ENCODE results near the gene CHID1. TPM values are rescaled to one million over a fixed set of nuclear protein-coding genes. Genes with fewer than 3 reads are reported as not detected.

CHID1 gene
- total RNA-seq, 4 donors from 2014 or later, result 47.9 to 83.4 (median 65.8) TPM

- H3K36me3 ChIP-seq, result peaks cover 0 to 74% (median 5%) of the 10 kb centered on the region in 3 donors
These were observed 15.9 kb downstream of the CHID1 start for GRCh38 chr11:894575-895201.

GRCh38 chr11:893008-893654 is 17.5 kb downstream of the CHID1 start:
- H3K27me3 ChIP-seq, result no peaks in the 10 kb centered on the region
- no peak overlapping the region for H3K4me3 ChIP-seq
- TF ChIP-seq CTCF (IDR thresholded peaks at IDR 0.05) (no peak), POLR2A (IDR thresholded peaks at IDR 0.05) (no peak)
- H3K4me1 ChIP-seq, result peaks cover 0 to 3% (median 0%) of the 10 kb centered on the region in 4 donors
- H3K36me3 ChIP-seq, result peaks cover 0 to 74% (median 0%) of the 10 kb centered on the region in 3 donors
- no peaks in the 10 kb centered on the region for H3K9me3 ChIP-seq
- no peak overlapping the region for H3K27ac ChIP-seq
- no peak for DNase-seq (ENCODE audit: low spot score in 2 of 2)
- WGBS, 2 donors, result 77 to 87% methylated on average over 12 of the region's 13 CpGs

More at GRCh38 chr11:894575-895201, 15.9 kb downstream of the CHID1 start:
- WGBS, 2 donors, result 82 to 87% methylated on average over 6 to 10 of the region's 12 CpGs
- TF ChIP-seq CTCF (IDR thresholded peaks at IDR 0.05), result no peak
- no peak for TF ChIP-seq EP300 (IDR thresholded peaks at IDR 0.05)
- TF ChIP-seq POLR2A (IDR thresholded peaks at IDR 0.05), result no peak
- Histone ChIP-seq H3K27ac (no peak overlapping the region), H3K27me3 (no peaks in the 10 kb centered on the region), H3K4me1 (peaks cover 0 to 3% (median 0%) of the 10 kb centered on the region in 4 donors), H3K9me3 (no peaks in the 10 kb centered on the region), H3K4me3 (no peak overlapping the region)
- DNase-seq (ENCODE audit: low spot score in 2 of 2), result no peak

- H3K4me3 ChIP-seq, result no peak overlapping the region
- no peaks in the 10 kb centered on the region for H3K27me3 ChIP-seq
- no peak overlapping the region for H3K27ac ChIP-seq
- 60 to 66% methylated on average over 15 to 16 of the region's 27 CpGs for WGBS, 2 donors
- peaks cover 0 to 89% (median 0%) of the 10 kb centered on the region in 3 donors for H3K36me3 ChIP-seq
- no peaks in the 10 kb centered on the region for H3K9me3 ChIP-seq
- no peak for DNase-seq (ENCODE audit: low spot score in 2 of 2)
- H3K4me1 ChIP-seq, result no peaks in the 10 kb centered on the region
- TF ChIP-seq CTCF (IDR thresholded peaks at IDR 0.05) (no peak), POLR2A (IDR thresholded peaks at IDR 0.05) (no peak)
These were observed 19.6 kb downstream of the CHID1 start for GRCh38 chr11:890794-891540.

- peaks cover 0 to 87% (median 0%) of the 10 kb centered on the region in 3 donors for H3K36me3 ChIP-seq
- no peaks in the 10 kb centered on the region for H3K4me1 ChIP-seq
- TF ChIP-seq CTCF (IDR thresholded peaks at IDR 0.05) (no peak), POLR2A (IDR thresholded peaks at IDR 0.05) (no peak), EP300 (IDR thresholded peaks at IDR 0.05) (no peak)
- DNase-seq (ENCODE audit: low spot score in 2 of 2), result no peak
- H3K9me3 ChIP-seq, result no peaks in the 10 kb centered on the region
- no peak overlapping the region for H3K4me3 ChIP-seq
- 78 to 87% methylated on average over 15 to 21 of the region's 32 CpGs for WGBS, 2 donors
- no peaks in the 10 kb centered on the region for H3K27me3 ChIP-seq
- H3K27ac ChIP-seq, result no peak overlapping the region
These were observed 20.7 kb downstream of the CHID1 start for GRCh38 chr11:889687-890475.

All from tibial nerve (tissue), 4 donors.